LNCaP clone FGC (cell line): Measurements from ENCODE around the gene DCAF11.

ENCODE experiments used
- DNase-seq: peaks from one replicate; pipeline ENCODE4 v3.0.0-alpha.2; 2011; ENCODE audit warnings: low read depth
- H3K4me3 ChIP-seq: 2 replicates; pipeline ENCODE4 v1.5.1; 2011; ENCODE audit warnings: mild to moderate bottlenecking, low read depth, low read length, control low read depth
- CTCF ChIP-seq: IDR thresholded peaks from 2 replicates; pipeline ENCODE4 v1.5.1; 2012; ENCODE audit warnings: mild to moderate bottlenecking; ENCODE audit not compliant: control insufficient read depth, insufficient read depth; ENCODE audit errors: extremely low read depth

DCAF11 gene

GRCh38 chr14:24151404-24152080 lies 37.0 kb downstream of the DCAF11 start:
- no peak for DNase-seq
- no peak for TF ChIP-seq CTCF
- no peak overlapping the region for H3K4me3 ChIP-seq

GRCh38 chr14:24155100-24155499 lies 40.5 kb downstream of the DCAF11 start:
- no peak for TF ChIP-seq CTCF
- no peak overlapping the region for H3K4me3 ChIP-seq
- DNase-seq, result no peak

- TF ChIP-seq CTCF, result no peak
- no peak overlapping the region for H3K4me3 ChIP-seq
- no peak for DNase-seq
These were observed 42.3 kb downstream of the DCAF11 start for GRCh38 chr14:24156840-24157239.

- DNase-seq, result no peak
- TF ChIP-seq CTCF, result no peak
- H3K4me3 ChIP-seq, result no peak overlapping the region
These were observed 42.8 kb downstream of the DCAF11 start for GRCh38 chr14:24157331-24157730.

- no peak for TF ChIP-seq CTCF
- no peak overlapping the region for H3K4me3 ChIP-seq
- DNase-seq, result no peak
These were observed 45.4 kb downstream of the DCAF11 start for GRCh38 chr14:24159777-24160498.

- no peak for DNase-seq
- TF ChIP-seq CTCF, result no peak
- no peak overlapping the region for H3K4me3 ChIP-seq
These were observed 45.9 kb downstream of the DCAF11 start for GRCh38 chr14:24160499-24160849.
